HepG2 (cell line): ENCODE measurements around the gene SRPK3.

Experiments
- CTCF ChIP-seq: sonication (generic); formaldehyde crosslinking; IDR thresholded peaks from 2 replicates; pipeline ENCODE4 v1.5.0; 2020; ENCODE audit warnings: mild to moderate bottlenecking, missing genetic modification reagents, moderate library complexity
- MAFK ChIP-seq, 2 experiments: IDR thresholded peaks in 1 of 2; conservative IDR thresholded peaks in 1 of 2; 2 replicates each; pipeline ENCODE4 v1.6.1; 2011; ENCODE audit warnings: improper control_type of control experiment in 2 of 2, low read length in 2 of 2
- MEIS2 ChIP-seq: sonication (generic); formaldehyde crosslinking; IDR thresholded peaks from 2 replicates; pipeline ENCODE4 v1.9.0; 2021; ENCODE audit warnings: mild to moderate bottlenecking, missing genetic modification reagents
- NBN ChIP-seq: fragments of 450-650 bp; conservative IDR thresholded peaks from 2 replicates; pipeline ENCODE4 v1.6.1; 2017
- POLR2AphosphoS2 ChIP-seq: IDR thresholded peaks from 2 replicates; pipeline ENCODE4 v1.6.1; 2011; ENCODE audit warnings: low read depth, low read length, improper control_type of control experiment
- SAFB2 ChIP-seq: sonication (generic); formaldehyde crosslinking; IDR thresholded peaks from 2 replicates; pipeline ENCODE4 v1.5.1; 2020; ENCODE audit warnings: missing genetic modification reagents, low read depth, mild to moderate bottlenecking, borderline replicate concordance
- SETDB1 ChIP-seq: sonication (generic); formaldehyde crosslinking; IDR thresholded peaks from 2 replicates; pipeline ENCODE4 v1.5.1; 2020; ENCODE audit warnings: missing genetic modification reagents, mild to moderate bottlenecking, borderline replicate concordance
- ZBTB10 ChIP-seq: sonication (generic); formaldehyde crosslinking; IDR thresholded peaks from 2 replicates; pipeline ENCODE4 v1.4.0; 2020; ENCODE audit warnings: missing genetic modification reagents, borderline replicate concordance
- ZNF10 ChIP-seq: sonication (generic); formaldehyde crosslinking; IDR thresholded peaks from 2 replicates; pipeline ENCODE4 v1.4.0; 2020; ENCODE audit warnings: mild to moderate bottlenecking, low read depth, missing genetic modification reagents, borderline replicate concordance
- ZNF530 ChIP-seq: sonication (generic); formaldehyde crosslinking; IDR thresholded peaks from 2 replicates; pipeline ENCODE4 v1.5.0; 2020; ENCODE audit warnings: low read depth, mild to moderate bottlenecking, missing genetic modification reagents
- TF ChIP-seq, protein P1 (sequence below): sonication (generic); formaldehyde crosslinking; IDR thresholded peaks from 2 replicates; pipeline ENCODE4 v1.8.0; 2022; ENCODE audit warnings: missing genetic modification reagents, mild to moderate bottlenecking, borderline replicate concordance

GRCh38 chrX:153776120-153776599 lies 4.7 kb upstream of the SRPK3 start:
- TF ChIP-seq CTCF (CRISPR knock-in tag) (no peak), MEIS2 (no peak), ZBTB10 (CRISPR knock-in tag) (no peak), SAFB2 (CRISPR knock-in tag) (no peak), NBN (no peak), SETDB1 (no peak), ZNF10 (CRISPR knock-in tag) (no peak), POLR2AphosphoS2 (no peak), ZNF530 (CRISPR knock-in tag) (no peak), MAFK (conservative IDR thresholded peaks at IDR 0.05 in 1 of 2, IDR thresholded peaks at IDR 0.05 in 1 of 2; ENCODE audit: low read length in 2 of 2) (no peak)
- TF ChIP-seq, protein P1, sequence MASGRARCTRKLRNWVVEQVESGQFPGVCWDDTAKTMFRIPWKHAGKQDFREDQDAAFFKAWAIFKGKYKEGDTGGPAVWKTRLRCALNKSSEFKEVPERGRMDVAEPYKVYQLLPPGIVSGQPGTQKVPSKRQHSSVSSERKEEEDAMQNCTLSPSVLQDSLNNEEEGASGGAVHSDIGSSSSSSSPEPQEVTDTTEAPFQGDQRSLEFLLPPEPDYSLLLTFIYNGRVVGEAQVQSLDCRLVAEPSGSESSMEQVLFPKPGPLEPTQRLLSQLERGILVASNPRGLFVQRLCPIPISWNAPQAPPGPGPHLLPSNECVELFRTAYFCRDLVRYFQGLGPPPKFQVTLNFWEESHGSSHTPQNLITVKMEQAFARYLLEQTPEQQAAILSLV (CRISPR knock-in tag) = no peak
